Activated CD4-positive, CD25-positive, alpha-beta regulatory T cell treated with anti-CD3 and anti-CD28 coated beads, Interleukin-2, amount 50 U/mL, for 72 hours (primary cell): ENCODE data around the gene MT4.

ENCODE experiments used
- DNase-seq: peaks from one replicate; pipeline ENCODE4 v3.0.0; 2021

The MT4 gene

GRCh38 chr16:56564793-56565477 lies at the start of gene MT4:
Gene MT4, plus strand, starts transcription at chr16:56565073. Its CDS starts 56 bp downstream, at chr16:56565129.
- DNase-seq, result no peak

GRCh38 chr16:56515665-56516064 lies 49.2 kb upstream of the MT4 start:
- DNase-seq, result no peak

- DNase-seq, result no peak
Measured at GRCh38 chr16:56517206-56517605, 47.7 kb upstream of the MT4 start.

- no peak for DNase-seq
Measured at GRCh38 chr16:56518425-56518824, 46.4 kb upstream of the MT4 start.

- peak; percentile 94 for DNase-seq
Measured at GRCh38 chr16:56519459-56520250, 45.2 kb upstream of the MT4 start, which contains the start of gene BBS2. Gene BBS2, minus strand, starts transcription at chr16:56520024. Its CDS starts 162 bp downstream, at chr16:56519862.

GRCh38 chr16:56520251-56520577 lies 44.7 kb upstream of the MT4 start:
- no peak for DNase-seq

- no peak for DNase-seq
Measured at GRCh38 chr16:56525236-56525635, 39.6 kb upstream of the MT4 start.

GRCh38 chr16:56530872-56531271 lies 34.0 kb upstream of the MT4 start:
- no peak for DNase-seq

- DNase-seq, result no peak
Measured at GRCh38 chr16:56532714-56533113, 32.2 kb upstream of the MT4 start.

GRCh38 chr16:56534847-56535383 lies 30.0 kb upstream of the MT4 start:
- DNase-seq, result no peak

GRCh38 chr16:56538331-56538730 lies 26.5 kb upstream of the MT4 start:
- DNase-seq, result no peak

- DNase-seq, result no peak
Measured at GRCh38 chr16:56539656-56540055, 25.2 kb upstream of the MT4 start.

GRCh38 chr16:56542039-56542438 lies 22.8 kb upstream of the MT4 start:
- DNase-seq, result no peak

GRCh38 chr16:56547120-56547948 lies 17.5 kb upstream of the MT4 start:
- no peak for DNase-seq

- DNase-seq, result no peak
Measured at GRCh38 chr16:56547949-56548567, 16.8 kb upstream of the MT4 start.

- DNase-seq, result no peak
Measured at GRCh38 chr16:56549161-56549560, 15.7 kb upstream of the MT4 start.

GRCh38 chr16:56549744-56550385 lies 15.0 kb upstream of the MT4 start:
- DNase-seq, result no peak

- no peak for DNase-seq
Measured at GRCh38 chr16:56551796-56552738, 12.8 kb upstream of the MT4 start.

GRCh38 chr16:56554441-56554840 lies 10.4 kb upstream of the MT4 start:
- DNase-seq, result no peak

GRCh38 chr16:56558024-56558747 lies 6.7 kb upstream of the MT4 start:
- DNase-seq, result no peak
